GM18511 (cell line): ENCODE data around the gene DLEC1.
A peak's percentile ranks its signal among the peaks of the same experiment; 100 is the strongest.
"Not testable (repeated sequence)": the region's sequence is repeated elsewhere in the genome, so short reads cannot be mapped to it uniquely, and the experiment has no call there.

ENCODE experiments used
- ATAC-seq: cut with Tn5 transposase; IDR thresholded peaks from one replicate; pipeline ENCODE4 v1.9.1; 2021; ENCODE audit warnings: mild to moderate bottlenecking, moderate library complexity; ENCODE audit not compliant: unreplicated experiment

The DLEC1 gene

DNA sequence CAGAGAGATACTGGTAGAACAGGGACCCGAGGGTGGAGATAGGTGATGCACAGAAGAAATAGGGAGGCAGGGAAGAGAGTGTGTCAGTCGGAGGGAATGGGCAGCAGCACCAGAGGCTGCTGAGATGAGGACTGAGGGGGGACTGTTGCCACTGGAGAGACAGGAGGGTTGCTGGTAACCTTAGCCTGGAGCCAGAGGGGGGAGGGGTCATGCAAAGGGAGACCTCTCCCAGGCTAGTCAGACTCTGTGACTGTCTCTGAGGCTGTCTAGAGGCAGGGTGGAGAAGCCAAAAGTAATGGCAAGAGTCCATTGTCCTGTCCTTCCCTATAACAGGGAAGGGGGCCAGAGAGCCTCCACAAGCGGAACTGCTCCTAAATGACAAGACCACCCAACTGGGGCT lies 2.1 kb upstream of the DLEC1 start:
- ATAC-seq, result no peak

DNA sequence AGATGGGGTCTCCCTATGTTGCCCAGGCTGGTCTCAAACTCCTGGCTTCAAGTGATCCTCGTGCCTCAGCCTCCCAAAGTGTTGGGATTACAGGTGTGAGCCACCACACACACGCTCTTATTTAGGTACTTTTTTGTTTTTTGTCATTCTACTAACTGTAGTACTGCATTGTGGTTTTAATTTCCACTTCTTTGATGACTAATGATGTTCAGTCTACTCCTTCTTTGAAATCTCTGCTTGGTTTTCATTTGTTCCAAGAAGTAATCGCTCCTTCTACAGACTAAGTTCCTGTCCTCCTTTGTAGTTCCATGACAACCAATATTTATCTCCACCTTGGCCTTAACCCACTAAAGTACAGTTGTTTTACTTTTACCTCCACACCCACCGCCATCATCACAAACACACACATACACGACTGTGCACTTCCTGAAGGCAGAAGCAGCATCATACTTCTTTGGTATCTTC lies 529 bp upstream of the DLEC1 start:
- ATAC-seq, result no peak

GRCh38 chr3:38039899-38040261 lies 872 bp downstream of the DLEC1 start:
- ATAC-seq, result peak; percentile 74

DNA sequence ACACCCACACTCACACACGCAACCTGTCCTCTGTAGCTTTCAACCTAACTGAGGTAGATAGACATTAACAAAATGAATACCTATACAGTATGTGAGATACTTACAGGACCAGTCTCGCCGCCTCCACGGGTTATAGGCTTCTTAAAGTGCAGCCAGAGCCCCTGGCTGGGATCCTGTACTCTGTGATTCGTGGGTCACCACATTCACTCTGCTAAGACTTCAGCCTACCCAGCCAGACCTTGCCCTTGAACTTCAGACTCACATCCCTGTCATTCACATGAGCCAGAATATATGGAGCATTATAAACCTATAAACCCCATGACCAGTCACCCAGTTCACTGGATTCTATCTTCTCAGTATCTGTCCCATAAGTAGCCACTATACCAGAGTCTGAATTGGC lies 1.4 kb downstream of the DLEC1 start:
- no peak for ATAC-seq

DNA sequence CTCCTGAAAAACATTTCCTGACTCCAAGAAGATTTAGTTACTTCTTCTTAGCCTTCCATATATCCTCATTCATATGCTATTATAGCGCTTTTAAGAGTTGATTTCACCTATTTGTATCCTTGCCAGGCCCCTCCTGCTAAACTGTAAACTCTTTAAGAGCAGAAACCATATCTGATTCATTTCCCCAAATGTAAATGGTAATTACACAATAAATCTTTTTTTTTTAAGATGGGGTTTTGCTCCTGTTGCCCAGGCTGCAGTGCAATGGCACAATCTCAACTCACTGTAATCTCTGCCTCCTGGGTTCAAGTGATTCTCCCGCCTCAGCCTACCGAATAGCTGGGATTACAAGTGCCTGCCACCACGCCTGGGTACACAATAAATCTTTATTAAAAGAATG lies 4.5 kb downstream of the DLEC1 start:
- ATAC-seq, result no peak

- no peak for ATAC-seq
Observed at GRCh38 chr3:38046027-38046426, 7.0 kb downstream of the DLEC1 start.

GRCh38 chr3:38046821-38047220 lies 7.8 kb downstream of the DLEC1 start:
- ATAC-seq, result no peak

GRCh38 chr3:38047896-38048295 lies 8.9 kb downstream of the DLEC1 start:
- no peak for ATAC-seq

GRCh38 chr3:38049358-38050126 lies 10.5 kb downstream of the DLEC1 start:
- ATAC-seq, result no peak

DNA sequence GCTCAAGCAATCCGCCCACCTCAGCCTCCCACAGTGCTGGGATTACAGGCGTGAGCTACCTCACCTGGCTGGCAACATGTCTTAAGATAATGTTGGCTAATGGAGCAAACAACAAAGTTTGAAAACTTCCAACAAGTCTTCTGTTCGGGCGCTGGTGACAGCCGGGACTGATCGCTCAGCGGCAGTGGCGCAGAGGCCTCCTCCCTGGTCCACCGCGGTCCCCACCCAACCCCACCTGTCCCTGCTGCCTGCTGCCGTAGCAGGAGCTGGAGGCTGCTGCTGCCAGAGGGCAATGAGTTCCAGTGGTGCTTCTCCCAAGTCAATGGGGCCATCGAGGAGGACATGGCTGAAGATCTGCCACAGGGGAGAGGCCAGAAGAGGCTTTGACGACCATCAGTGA lies 12.1 kb downstream of the DLEC1 start:
- ATAC-seq, result no peak

GRCh38 chr3:38053286-38053685 lies 14.3 kb downstream of the DLEC1 start:
- ATAC-seq, result not testable (repeated sequence)

GRCh38 chr3:38053813-38054498 lies 14.9 kb downstream of the DLEC1 start:
- ATAC-seq, result not testable (repeated sequence)

- no peak for ATAC-seq
Observed at GRCh38 chr3:38054499-38055001, 15.5 kb downstream of the DLEC1 start.

- ATAC-seq, result no peak
Observed at GRCh38 chr3:38059148-38059547, 20.1 kb downstream of the DLEC1 start.

DNA sequence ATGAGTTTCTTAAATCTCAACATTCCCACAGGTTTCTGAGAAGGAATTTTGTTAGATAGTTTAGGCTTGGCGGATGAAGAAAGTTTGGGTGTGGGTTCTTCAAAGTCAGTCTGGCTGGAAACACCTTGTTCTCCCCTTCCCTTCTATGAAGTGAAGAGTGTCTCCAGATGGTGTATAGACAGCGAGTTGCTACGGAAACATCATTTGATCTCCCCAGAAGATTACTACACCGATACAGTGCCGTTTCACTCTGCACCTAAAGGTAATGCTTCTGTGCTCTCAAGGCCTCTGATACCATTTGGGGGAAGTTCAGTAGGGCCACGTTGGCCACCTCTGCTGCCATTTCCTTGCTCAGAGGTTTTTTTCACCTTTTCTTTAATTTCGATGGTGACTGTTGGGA lies 20.6 kb downstream of the DLEC1 start:
- no peak for ATAC-seq

DNA sequence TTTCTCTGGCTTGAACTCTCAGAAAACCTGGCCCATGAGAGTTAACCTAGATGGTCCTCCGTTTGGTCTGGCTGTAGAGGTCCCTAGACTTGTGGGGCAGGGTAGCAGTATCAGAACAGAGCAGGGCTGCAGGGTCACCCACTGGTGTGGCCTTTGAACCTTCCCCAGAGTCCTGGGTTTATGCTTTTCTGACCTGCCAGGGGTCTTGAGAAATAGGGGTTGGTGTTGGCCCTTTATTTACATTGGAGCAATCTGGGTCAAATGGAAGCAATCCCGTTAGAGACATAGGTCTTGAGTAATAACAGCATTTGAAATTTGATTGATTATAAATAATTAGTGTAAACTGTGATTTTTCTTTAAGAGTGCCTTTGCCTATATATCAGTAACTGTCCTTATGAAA lies 23.8 kb downstream of the DLEC1 start:
- ATAC-seq, result no peak

DNA sequence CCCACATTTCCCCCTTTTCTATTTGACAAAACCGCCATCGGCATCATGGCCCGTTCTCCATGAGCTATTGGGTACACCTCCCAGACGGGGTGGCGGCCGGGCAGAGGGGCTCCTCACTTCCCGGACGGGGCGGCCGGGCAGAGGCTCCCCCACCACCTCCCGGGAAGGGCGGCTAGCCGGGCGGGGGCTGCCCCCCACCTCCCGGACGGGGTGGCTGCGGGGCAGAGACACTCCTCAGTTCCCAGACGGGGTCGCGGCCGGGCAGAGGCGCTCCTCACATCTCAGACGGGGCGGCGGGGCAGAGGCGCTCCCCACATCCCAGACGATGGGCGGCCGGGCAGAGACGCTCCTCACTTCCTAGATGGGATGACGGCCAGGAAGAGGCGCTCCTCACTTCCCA lies 25.4 kb downstream of the DLEC1 start:
- ATAC-seq, result not testable (repeated sequence)

DNA sequence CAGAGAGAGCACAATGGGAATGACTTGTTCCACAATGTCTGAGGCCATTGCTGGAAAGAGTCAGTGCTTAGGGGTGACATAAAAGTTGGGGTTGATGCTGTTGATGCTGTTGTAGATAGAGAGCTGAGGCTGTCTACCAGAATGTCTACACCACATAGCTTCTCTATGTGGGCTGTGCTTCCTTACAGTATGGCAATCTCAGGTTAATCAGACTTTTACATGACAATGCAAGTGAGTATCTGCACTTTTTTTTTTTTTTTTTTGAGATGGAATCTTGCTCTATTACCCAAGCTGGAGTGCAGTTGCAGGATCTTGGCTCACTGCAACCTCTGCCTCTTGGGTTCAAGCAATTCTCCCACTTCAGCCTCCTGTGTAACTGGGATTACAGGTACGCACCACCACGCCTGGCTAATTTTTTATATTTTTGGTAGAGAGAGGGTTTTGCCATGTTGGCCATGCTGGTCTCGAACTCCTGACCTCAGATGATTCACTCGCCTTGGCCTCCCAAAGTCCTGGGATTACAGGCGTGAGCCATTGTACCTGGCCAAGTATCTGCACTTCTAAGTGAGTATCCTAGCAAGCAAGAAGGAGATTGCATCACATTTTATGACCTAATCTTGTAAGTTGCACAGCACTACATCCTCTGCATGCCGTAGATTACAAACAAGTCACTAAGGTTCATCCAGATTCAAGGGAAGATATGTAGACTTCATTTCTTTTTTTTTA lies 28.7 kb downstream of the DLEC1 start:
- no peak for ATAC-seq

GRCh38 chr3:38070013-38070412 lies 31.0 kb downstream of the DLEC1 start:
- ATAC-seq, result no peak

GRCh38 chr3:38077073-38077472 lies 38.1 kb downstream of the DLEC1 start:
- ATAC-seq, result not testable (repeated sequence)

DNA sequence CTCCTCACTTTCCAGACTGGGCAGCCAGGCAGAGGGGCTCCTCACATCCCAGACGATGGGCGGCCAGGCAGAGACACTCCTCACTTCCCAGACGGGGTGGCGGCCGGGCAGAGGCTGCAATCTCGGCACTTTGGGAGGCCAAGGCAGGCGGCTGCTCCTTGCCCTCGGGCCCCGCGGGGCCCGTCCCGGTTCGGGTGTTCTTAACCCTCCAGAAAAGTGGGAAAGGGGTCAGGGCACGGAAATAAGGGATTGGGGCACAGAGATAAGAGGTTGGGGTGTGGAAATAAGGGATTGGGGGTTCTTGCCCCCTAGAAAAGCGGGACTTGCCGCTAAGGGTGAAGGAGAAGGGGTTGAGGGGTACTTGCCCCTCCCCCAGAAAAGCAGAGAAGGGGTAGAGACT lies 43.3 kb downstream of the DLEC1 start:
- ATAC-seq, result not testable (repeated sequence)

DNA sequence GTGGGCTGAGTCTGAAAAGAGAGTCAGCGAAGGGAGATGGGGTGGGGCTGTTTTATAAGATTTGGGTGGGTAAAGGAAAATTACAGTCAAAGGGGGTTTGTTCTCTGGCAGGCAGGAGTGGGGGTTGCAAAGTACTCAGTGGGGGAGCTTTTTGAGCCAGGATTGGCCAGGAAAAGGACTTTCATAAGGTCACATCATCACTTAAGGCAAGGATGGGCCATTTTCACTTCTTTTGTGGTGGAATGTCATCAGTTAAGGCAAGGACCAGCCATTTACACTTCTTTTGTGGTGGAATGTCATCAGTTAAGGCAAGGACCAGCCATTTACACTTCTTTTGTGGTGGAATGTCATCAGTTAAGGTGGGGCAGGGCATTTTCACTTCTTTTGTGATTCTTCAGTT lies 44.2 kb downstream of the DLEC1 start:
- not testable (repeated sequence) for ATAC-seq
